HepG2 (cell line): Measurements from ENCODE around the gene LRRC45. TPM values are rescaled to one million over a fixed set of nuclear protein-coding genes. Genes with fewer than 3 reads are reported as not detected.

Experiments
- AGO2 ChIP-seq: fragments of 200-400 bp; formaldehyde crosslinking; optimal IDR thresholded peaks from 2 replicates; pipeline ENCODE3; 2017; ENCODE audit warnings: mild to moderate bottlenecking, low read depth, low read length, moderate library complexity
- ATF4 ChIP-seq, 2 experiments: fragments of 450-650 bp in 1 of 2; sonication (generic) in 1 of 2; formaldehyde crosslinking; IDR thresholded peaks; 2 replicates each; pipeline versions ENCODE4 v1.5.0 to v1.8.0; 2020 to 2022; ENCODE audit warnings: mild to moderate bottlenecking in 1 of 2, missing genetic modification reagents in 1 of 2
- BHLHE40 ChIP-seq: IDR thresholded peaks from 2 replicates; pipeline ENCODE4 v1.6.1; 2011; ENCODE audit warnings: low read length, improper control_type of control experiment
- CERS6 ChIP-seq: sonication (generic); formaldehyde crosslinking; IDR thresholded peaks from 2 replicates; pipeline ENCODE4 v1.5.0; 2020; ENCODE audit warnings: missing genetic modification reagents
- ETV5 ChIP-seq: IDR thresholded peaks from 2 replicates; pipeline ENCODE4 v1.6.1; 2018; ENCODE audit warnings: missing biosample characterization, missing genetic modification reagents, inconsistent platforms, borderline replicate concordance
- HOXA7 ChIP-seq: sonication (generic); formaldehyde crosslinking; IDR thresholded peaks from 2 replicates; pipeline ENCODE4 v1.8.1; 2022; ENCODE audit warnings: mild to moderate bottlenecking, missing genetic modification reagents, moderate library complexity
- KDM2A ChIP-seq: sonication (generic); formaldehyde crosslinking; IDR thresholded peaks from 2 replicates; pipeline ENCODE4 v1.4.0; 2020; ENCODE audit warnings: low read depth, missing genetic modification reagents, borderline replicate concordance
- KLF13 ChIP-seq: sonication (generic); formaldehyde crosslinking; IDR thresholded peaks from 2 replicates; pipeline ENCODE4 v1.4.0; 2020; ENCODE audit warnings: mild to moderate bottlenecking, missing genetic modification reagents
- KLF16 ChIP-seq, 2 experiments: sonication (generic) in 1 of 2; formaldehyde crosslinking in 1 of 2; IDR thresholded peaks; 2 replicates each; pipeline versions ENCODE4 v1.6.1 to v1.8.0; 2016 to 2023; ENCODE audit warnings: missing genetic modification reagents in 2 of 2, missing compliant biosample characterization in 1 of 2
- LCORL ChIP-seq, 2 experiments: fragments of 450-650 bp in 1 of 2; sonication (generic) in 1 of 2; formaldehyde crosslinking in 1 of 2; IDR thresholded peaks; 2 replicates each; pipeline versions ENCODE4 v1.5.0 to v1.6.1; 2017 to 2020; ENCODE audit warnings: antibody characterized with exemption in 1 of 2, missing genetic modification reagents in 1 of 2
- MBNL3 ChIP-seq: fragments of 250-450 bp; sonication (Bioruptor Pico); conservative IDR thresholded peaks from 2 replicates; pipeline ENCODE4 v1.8.0; 2022; ENCODE audit warnings: mild to moderate bottlenecking, inconsistent platforms
- MEF2D ChIP-seq: sonication (generic); formaldehyde crosslinking; IDR thresholded peaks from 2 replicates; pipeline ENCODE4 v1.5.1; 2020; ENCODE audit warnings: mild to moderate bottlenecking, missing genetic modification reagents
- MYC ChIP-seq: sonication (generic); formaldehyde crosslinking; IDR thresholded peaks from 2 replicates; pipeline ENCODE4 v1.9.0; 2021; ENCODE audit warnings: missing genetic modification reagents, borderline replicate concordance
- MYNN ChIP-seq: sonication (generic); formaldehyde crosslinking; IDR thresholded peaks from 2 replicates; pipeline ENCODE4 v1.4.0; 2020; ENCODE audit warnings: mild to moderate bottlenecking, low read depth, missing genetic modification reagents
- NFRKB ChIP-seq: fragments of 450-650 bp; IDR thresholded peaks from 2 replicates; pipeline ENCODE4 v1.6.1; 2017
- NR2C2 ChIP-seq: sonication (generic); formaldehyde crosslinking; IDR thresholded peaks from 2 replicates; pipeline ENCODE4 v1.4.0; 2020; ENCODE audit warnings: missing genetic modification reagents, mild to moderate bottlenecking, moderate library complexity, borderline replicate concordance
- RARG ChIP-seq: sonication (generic); formaldehyde crosslinking; IDR thresholded peaks from 2 replicates; pipeline ENCODE4 v1.4.0; 2020; ENCODE audit warnings: low read depth, mild to moderate bottlenecking, missing genetic modification reagents
- RBAK ChIP-seq: sonication (generic); formaldehyde crosslinking; IDR thresholded peaks from 2 replicates; pipeline ENCODE4 v1.5.1; 2020; ENCODE audit warnings: mild to moderate bottlenecking, missing genetic modification reagents
- REL ChIP-seq: sonication (generic); formaldehyde crosslinking; conservative IDR thresholded peaks from 2 replicates; pipeline ENCODE4 v1.8.0; 2022; ENCODE audit warnings: mild to moderate bottlenecking, missing genetic modification reagents, moderate library complexity
- SP140L ChIP-seq: sonication (generic); formaldehyde crosslinking; IDR thresholded peaks from 2 replicates; pipeline ENCODE4 v1.4.0; 2020; ENCODE audit warnings: missing genetic modification reagents, borderline replicate concordance
- TAF15 ChIP-seq: fragments of 200-400 bp; formaldehyde crosslinking; IDR thresholded peaks from one replicate; pipeline ENCODE4 v1.6.1; 2018; ENCODE audit warnings: mild to moderate bottlenecking, low read depth, low read length; ENCODE audit not compliant: poor library complexity, severe bottlenecking
- ZBTB26 ChIP-seq: IDR thresholded peaks from 2 replicates; pipeline ENCODE4 v1.6.1; 2016; ENCODE audit warnings: missing compliant biosample characterization, missing genetic modification reagents, borderline replicate concordance
- ZBTB42 ChIP-seq: sonication (generic); formaldehyde crosslinking; IDR thresholded peaks from 2 replicates; pipeline ENCODE4 v1.5.0; 2020; ENCODE audit warnings: mild to moderate bottlenecking, missing genetic modification reagents
- ZNF256 ChIP-seq: sonication (generic); formaldehyde crosslinking; conservative IDR thresholded peaks from 2 replicates; pipeline ENCODE4 v1.4.0; 2020; ENCODE audit warnings: missing genetic modification reagents
- ZNF577 ChIP-seq: sonication (generic); formaldehyde crosslinking; IDR thresholded peaks from 2 replicates; pipeline ENCODE4 v1.4.0; 2020; ENCODE audit warnings: mild to moderate bottlenecking, low read depth, missing genetic modification reagents, borderline replicate concordance
- polyA plus RNA-seq, 8 experiments: library from polyadenylated mRNA; depleted of rRNA in 3 of 8; stranded (reverse) in 7 of 8; unstranded in 1 of 8; fragments of >200 nt; fragmentation: Illumina TruSeq in 4 of 8; extraction: Trizol in 4 of 8; gene quantifications; 2 replicates each; pipeline versions ENCODE4 v1.2.1 to v1.2.3, GENCODE V29; 2011 to 2016; ENCODE audit warnings: low read depth in 4 of 8, missing spikeins in 1 of 8, mixed read lengths in 1 of 8; ENCODE audit not compliant: insufficient read depth in 1 of 8
- total RNA-seq, 5 experiments: library from RNA; depleted of rRNA; stranded (reverse); fragments of >200 nt; fragmentation: Illumina TruSeq; extraction: Trizol; gene quantifications; 2 replicates each; pipeline ENCODE4 v1.2.3, GENCODE V29; 2016; ENCODE audit warnings: low read depth in 1 of 5
- TF ChIP-seq, protein P1 (sequence below): sonication (generic); formaldehyde crosslinking; IDR thresholded peaks from 2 replicates; pipeline ENCODE4 v1.5.0; 2020; ENCODE audit warnings: mild to moderate bottlenecking, low read depth, missing genetic modification reagents, borderline replicate concordance

The LRRC45 gene
- total and polyA plus RNA-seq, 2 of the 13 experiments (the other 11 are each of a cell fraction or from before 2014, with no cell fraction given): 11.6 to 48.1 TPM

GRCh38 chr17:82003411-82004381 is 19.4 kb upstream of the LRRC45 start (continued):
- TF ChIP-seq CERS6 (CRISPR knock-in tag) (peak; percentile 83; the same call in 1 of the 2 replicates), ZNF256 (CRISPR knock-in tag) (no peak), AGO2 (peak; percentile 98), MEF2D (CRISPR knock-in tag) (peak; percentile 75), ZBTB26 (CRISPR knock-in tag) (peak; percentile 87; the same call in 1 of the 2 replicates), NFRKB (no peak), HOXA7 (CRISPR knock-in tag) (no peak), ZNF577 (CRISPR knock-in tag) (no peak), KLF16 (CRISPR knock-in tag; IDR thresholded peaks at IDR 0.05) (peak; percentile 34 to 76; a peak in 2 of 4 replicates), REL (CRISPR knock-in tag) (no peak), ETV5 (CRISPR knock-in tag) (peak; percentile 70; the same call in 1 of the 2 replicates), LCORL (IDR thresholded peaks at IDR 0.05) (no peak), LCORL (CRISPR knock-in tag; IDR thresholded peaks at IDR 0.05) (peak; percentile 95), KLF13 (no peak), MYC (CRISPR knock-in tag) (peak; percentile 95), KDM2A (peak; percentile 92), NR2C2 (CRISPR knock-in tag) (peak; percentile 59; the same call in 1 of the 2 replicates), SP140L (no peak), MBNL3 (CRISPR knock-in tag) (no peak), ATF4 (CRISPR knock-in tag; IDR thresholded peaks at IDR 0.05) (peak in 1 of 2 experiments; percentile 72; a peak in 2 of 4 replicates), ZBTB42 (no peak), TAF15 (peak; percentile 75), BHLHE40 (peak; percentile 88), RBAK (CRISPR knock-in tag) (no peak), RARG (no peak), MYNN (peak; percentile 71; the same call in 1 of the 2 replicates)
- TF ChIP-seq, protein P1, sequence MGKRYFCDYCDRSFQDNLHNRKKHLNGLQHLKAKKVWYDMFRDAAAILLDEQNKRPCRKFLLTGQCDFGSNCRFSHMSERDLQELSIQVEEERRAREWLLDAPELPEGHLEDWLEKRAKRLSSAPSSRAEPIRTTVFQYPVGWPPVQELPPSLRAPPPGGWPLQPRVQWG (CRISPR knock-in tag): no peak
